Renal cortex interstitium (tissue), 15 donors: Measurements from ENCODE around the gene NDN. TPM values are rescaled to one million over a fixed set of nuclear protein-coding genes. Genes with fewer than 3 reads are reported as not detected.
"Not testable (repeated sequence)": the region's sequence is repeated elsewhere in the genome, so short reads cannot be mapped to it uniquely, and the experiment has no call there.

Experiments used
- DNase-seq, 11 donors: peaks; one replicate each; pipeline ENCODE4 v3.0.0-alpha.2; 2013; ENCODE audit warnings: low read depth in 9 of 11, low spot score in 4 of 11; ENCODE audit errors: extremely low read depth in 1 of 11
- long read RNA-seq, 16 experiments: transcript quantifications; one replicate each; lab custom pipeline, GENCODE V29; 2026
- polyA plus RNA-seq, 3 donors: library from polyadenylated mRNA; unstranded; fragments of 120-200 nt; gene quantifications; one replicate each; pipeline ENCODE4 v1.2.1, GENCODE V29; 2013; ENCODE audit not compliant: insufficient read length in 3 of 3

Gene NDN
- 10 to 100 TPM; 73.9 to 96.9 (median 75.2) TPM for polyA plus RNA-seq
- long read RNA-seq, donor 1, transcript NDN-202 (1 exons, 1,627 nt) = major isoform, 154 of 154 reads
- long read RNA-seq, donor 1, partial matches to known transcripts = 0 of 154 reads
- long read RNA-seq, donor 1, other reads (novel, unspliced or antisense) = 0 of 154 reads
- long read RNA-seq, donor 2, transcript NDN-202 (1 exons, 1,627 nt) = major isoform, 152 of 152 reads
- long read RNA-seq, donor 2, partial matches to known transcripts = 0 of 152 reads
- long read RNA-seq, donor 2, other reads (novel, unspliced or antisense) = 0 of 152 reads
- long read RNA-seq, donor 3, transcript NDN-202 (1 exons, 1,627 nt) = major isoform, 213 of 214 reads
- long read RNA-seq, donor 3, partial matches to known transcripts = 0 of 214 reads
- long read RNA-seq, donor 3, other reads (novel, unspliced or antisense) = 0 of 214 reads
- long read RNA-seq, donor 4, transcript NDN-202 (1 exons, 1,627 nt) = major isoform, 71 of 71 reads
- long read RNA-seq, donor 4, partial matches to known transcripts = 0 of 71 reads
- long read RNA-seq, donor 4, other reads (novel, unspliced or antisense) = 0 of 71 reads
- long read RNA-seq, donor 5 = 0 reads
- long read RNA-seq, donor 6, transcript NDN-202 (1 exons, 1,627 nt) = major isoform, 148 of 148 reads
- long read RNA-seq, donor 6, partial matches to known transcripts = 0 of 148 reads
- long read RNA-seq, donor 6, other reads (novel, unspliced or antisense) = 0 of 148 reads
- long read RNA-seq, donor 7, transcript NDN-202 (1 exons, 1,627 nt) = major isoform, 213 of 214 reads
- long read RNA-seq, donor 7, partial matches to known transcripts = 0 of 214 reads
- long read RNA-seq, donor 7, other reads (novel, unspliced or antisense) = 0 of 214 reads
- long read RNA-seq, donor 8 = 0 reads
- long read RNA-seq, donor 9, transcript NDN-202 (1 exons, 1,627 nt) = major isoform, 114 of 115 reads
- long read RNA-seq, donor 9, partial matches to known transcripts = 0 of 115 reads
- long read RNA-seq, donor 9, other reads (novel, unspliced or antisense) = 0 of 115 reads
- long read RNA-seq, donor 10, transcript NDN-202 (1 exons, 1,627 nt) = major isoform, 165 of 166 reads
- long read RNA-seq, donor 10, partial matches to known transcripts = 0 of 166 reads
- long read RNA-seq, donor 10, other reads (novel, unspliced or antisense) = 0 of 166 reads
- long read RNA-seq, donor 11, transcript NDN-202 (1 exons, 1,627 nt) = major isoform, 64 of 64 reads
- long read RNA-seq, donor 11, partial matches to known transcripts = 0 of 64 reads
- long read RNA-seq, donor 11, other reads (novel, unspliced or antisense) = 0 of 64 reads
- long read RNA-seq, donor 12, transcript NDN-202 (1 exons, 1,627 nt) = major isoform, 68 of 68 reads
- long read RNA-seq, donor 12, partial matches to known transcripts = 0 of 68 reads
- long read RNA-seq, donor 12, other reads (novel, unspliced or antisense) = 0 of 68 reads
- long read RNA-seq, donor 13 = 0 reads
- long read RNA-seq, donor 14, transcript NDN-202 (1 exons, 1,627 nt) = major isoform, 146 of 146 reads
- long read RNA-seq, donor 14, partial matches to known transcripts = 0 of 146 reads
- long read RNA-seq, donor 14, other reads (novel, unspliced or antisense) = 0 of 146 reads
- long read RNA-seq, donor 15, transcript NDN-202 (1 exons, 1,627 nt) = major isoform, 56 of 56 reads
- long read RNA-seq, donor 15, partial matches to known transcripts = 0 of 56 reads
- long read RNA-seq, donor 15, other reads (novel, unspliced or antisense) = 0 of 56 reads
- long read RNA-seq, donor 16, transcript NDN-202 (1 exons, 1,627 nt) = major isoform, 272 of 272 reads
- long read RNA-seq, donor 16, partial matches to known transcripts = 0 of 272 reads
- long read RNA-seq, donor 16, other reads (novel, unspliced or antisense) = 0 of 272 reads

GRCh38 chr15:23687143-23687470 is at the start of gene NDN:
TSS of gene NDN (minus strand) at chr15:23687305. CDS start at chr15:23687217, 88 bp downstream.
- DNase-seq = peak in 8 of 11 donors; percentile 36 to 53 (median 42)

GRCh38 chr15:23736033-23736673 is 49.0 kb upstream of the NDN start:
- no peak for DNase-seq

- no peak for DNase-seq
Measured at GRCh38 chr15:23734862-23735261, 47.8 kb upstream of the NDN start.

GRCh38 chr15:23713874-23714656 is 27.0 kb upstream of the NDN start:
- not testable (repeated sequence) for DNase-seq

- DNase-seq = no peak
Measured at GRCh38 chr15:23708332-23708731, 21.2 kb upstream of the NDN start.

GRCh38 chr15:23695282-23695681 is 8.2 kb upstream of the NDN start:
- DNase-seq = no peak

- no peak for DNase-seq
Measured at GRCh38 chr15:23694592-23694991, 7.5 kb upstream of the NDN start.

GRCh38 chr15:23690450-23690852 is 3.3 kb upstream of the NDN start:
- DNase-seq = peak; percentile 38 to 79 (median 64)

GRCh38 chr15:23690015-23690414 is 2.9 kb upstream of the NDN start:
- DNase-seq = no peak

- DNase-seq = peak in 1 of 11 donors; percentile 16
Measured at GRCh38 chr15:23686466-23687142, 501 bp downstream of the NDN start.

- no peak for DNase-seq
Measured at GRCh38 chr15:23671481-23671880, 15.6 kb downstream of the NDN start.

- no peak for DNase-seq
Measured at GRCh38 chr15:23670970-23671369, 16.1 kb downstream of the NDN start.

- DNase-seq = no peak
Measured at GRCh38 chr15:23663232-23663631, 23.9 kb downstream of the NDN start.

GRCh38 chr15:23648920-23649515 is 38.1 kb downstream of the NDN start:
- DNase-seq = peak in 2 of 11 donors; percentile 13 to 18

- peak; percentile 36 to 65 (median 59) for DNase-seq
Measured at GRCh38 chr15:23647421-23648370, 39.4 kb downstream of the NDN start, which contains the start of gene MAGEL2. TSS of gene MAGEL2 (minus strand) at chr15:23647867. CDS start at chr15:23647742, 125 bp downstream.
